ENCODE measurements around the gene CDK3.
"Not testable (repeated sequence)": the region's sequence is repeated elsewhere in the genome, so short reads cannot be mapped to it uniquely, and the experiment has no call there.

Gene CDK3

DNA sequence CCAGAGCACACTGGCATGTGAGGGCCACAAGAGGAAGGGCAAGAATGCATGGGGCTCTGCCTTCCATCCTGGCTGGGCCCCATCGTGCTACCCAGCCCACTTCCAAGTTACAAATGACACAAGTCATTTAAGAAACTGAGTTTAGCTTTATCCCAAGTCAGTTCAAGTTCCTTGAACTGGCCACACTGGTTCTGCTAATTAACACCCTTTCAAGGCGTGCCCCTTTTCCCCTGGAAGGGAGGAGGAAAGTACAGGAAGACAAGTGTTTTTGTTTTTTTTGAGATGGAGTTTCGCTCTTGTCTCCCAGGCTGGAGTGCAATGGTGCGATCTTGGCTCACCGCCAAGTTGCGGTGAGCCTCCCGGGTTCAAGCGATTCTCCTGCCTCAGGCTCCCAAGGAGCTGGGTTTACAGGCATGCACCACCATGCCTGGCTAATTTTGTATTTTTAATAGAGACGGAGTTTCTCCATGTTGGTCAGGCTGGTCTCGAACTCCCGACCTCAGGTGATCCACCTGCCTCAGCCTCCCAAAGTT is 43.9 kb downstream of the CDK3 start:
- not testable (repeated sequence) for DNase-seq

DNA sequence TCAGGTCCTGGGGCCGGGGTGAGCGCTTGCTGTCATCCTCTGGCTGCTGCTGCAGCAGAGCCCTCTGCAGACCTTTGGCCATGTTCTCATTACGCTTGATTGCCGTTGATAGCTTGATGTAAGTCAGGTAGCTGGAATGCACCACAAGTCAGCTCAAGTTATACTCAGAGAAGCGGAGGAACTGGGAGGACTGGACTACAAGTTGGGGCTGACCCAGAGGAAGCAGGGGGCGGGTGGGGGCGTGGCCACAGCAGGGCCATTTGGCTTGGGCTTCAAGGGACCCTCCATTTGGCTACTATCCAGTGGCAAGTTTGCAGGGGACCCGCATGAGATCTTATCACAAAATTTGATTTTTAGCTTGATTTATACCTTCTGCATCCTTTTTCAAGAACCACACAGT is 45.4 kb downstream of the CDK3 start:
- no peak for DNase-seq

- DNase-seq = no peak
Measured at GRCh38 chr17:76048025-76048605, 47.5 kb downstream of the CDK3 start.

DNA sequence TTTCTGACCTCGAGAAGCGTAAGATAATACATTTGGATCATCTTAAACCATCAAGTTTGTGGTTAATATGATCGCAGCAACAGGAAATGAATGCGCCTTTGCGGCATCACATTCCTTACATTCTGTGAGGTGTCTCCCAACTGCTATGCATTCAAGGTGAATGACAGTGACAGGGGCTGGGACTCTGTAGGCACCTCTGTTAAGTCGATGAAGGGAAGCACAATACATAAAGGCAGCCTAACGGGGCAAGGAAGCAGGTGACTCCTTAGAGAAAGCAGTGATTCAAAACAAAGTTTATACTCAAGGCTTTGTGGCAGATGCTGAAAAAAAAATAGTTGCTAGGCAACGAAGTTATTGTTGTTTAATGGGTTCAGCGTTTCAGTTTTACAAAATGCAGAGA is 48.1 kb downstream of the CDK3 start:
- DNase-seq = no peak

GRCh38 chr17:76049239-76049638 is 48.6 kb downstream of the CDK3 start:
- DNase-seq = no peak

DNA sequence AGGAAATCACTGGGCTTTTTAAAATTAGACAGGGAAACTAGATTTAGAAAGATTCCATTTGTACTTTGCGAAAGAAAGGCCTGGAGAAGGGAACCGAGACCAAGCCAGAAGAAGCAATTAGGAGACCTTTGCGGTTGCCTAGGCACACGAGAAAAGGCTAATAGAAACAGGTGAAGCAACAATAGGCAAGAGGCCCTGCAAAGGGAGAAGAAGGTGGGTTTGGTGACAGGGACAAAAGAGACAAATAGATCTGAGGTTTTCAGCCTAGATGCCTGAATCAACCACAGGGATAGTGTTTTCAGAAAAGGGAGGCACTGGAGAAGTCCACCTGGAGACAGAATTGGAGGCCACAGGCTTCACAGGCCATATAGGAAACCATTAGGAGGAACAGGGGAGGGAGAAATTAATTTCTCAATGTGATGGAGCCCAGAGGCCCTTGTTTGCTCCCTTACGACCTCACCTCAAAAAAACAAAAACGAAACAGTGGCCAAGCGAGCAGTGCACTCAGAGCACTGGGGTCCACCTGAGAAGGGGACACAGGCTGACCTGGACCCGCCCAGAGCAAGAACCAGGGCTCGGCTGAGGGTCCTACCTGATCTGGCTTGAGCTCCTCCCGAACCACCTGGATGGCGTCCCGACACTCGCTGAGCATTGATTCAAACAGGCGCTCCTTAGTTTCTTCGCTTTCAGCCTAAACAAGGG is 49.3 kb downstream of the CDK3 start:
- no peak for DNase-seq

GRCh38 chr17:76050538-76051467 is 50.1 kb downstream of the CDK3 start:
- DNase-seq = no peak

- no peak for DNase-seq
Measured at GRCh38 chr17:76051561-76051960, 50.9 kb downstream of the CDK3 start.

- DNase-seq = no peak
Measured at GRCh38 chr17:76053246-76054111, 52.8 kb downstream of the CDK3 start.

DNA sequence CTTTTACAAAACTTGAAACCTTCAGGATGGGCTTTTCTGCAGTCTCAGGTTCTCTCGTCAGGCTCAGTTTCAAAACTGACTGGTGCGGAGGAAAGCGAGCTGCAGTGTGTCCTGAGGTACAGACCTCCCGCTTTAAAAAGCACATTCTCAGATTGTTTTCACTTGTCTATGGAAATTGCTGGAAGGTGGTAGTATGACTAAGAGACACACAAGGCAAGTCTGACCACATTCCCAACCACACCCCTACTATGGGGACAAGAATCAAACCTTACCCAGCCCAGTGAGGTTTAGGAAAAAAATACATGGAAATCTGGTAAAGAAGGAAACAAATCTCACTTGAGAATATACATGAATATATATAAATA is 53.4 kb downstream of the CDK3 start:
- DNase-seq = no peak

Data from NCI-H2171 treated with DMSO at 0.1 percent for 48 hours (cell line).